ENCODE measurements around the gene ANLN. TPM values are rescaled to one million over a fixed set of nuclear protein-coding genes. Genes with fewer than 3 reads are reported as not detected.

Gene ANLN
- total and polyA plus RNA-seq, 2 experiments from 2014 or later: 26.9 to 66.7 TPM

DNA sequence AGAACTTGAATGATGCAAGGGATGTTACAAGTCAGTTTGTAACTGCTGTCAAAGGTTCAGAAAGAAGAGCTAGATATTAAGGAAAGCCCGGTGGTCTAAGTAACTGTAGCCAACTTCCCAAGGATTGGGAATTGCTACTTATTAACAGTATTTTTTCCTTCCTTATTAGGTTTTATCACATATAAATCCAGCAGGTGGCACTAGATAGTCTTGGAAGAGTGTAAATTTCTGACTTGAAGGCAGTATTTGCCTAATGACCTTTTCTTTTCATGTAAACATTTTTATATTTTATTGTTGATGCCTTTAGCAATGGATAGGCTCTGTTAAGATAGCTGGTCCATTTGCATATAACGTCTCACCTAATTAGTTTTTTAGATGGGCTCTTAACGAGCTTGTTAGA is 51.2 kb downstream of the ANLN start:
- H3K36me3 ChIP-seq (ENCODE audit: insufficient read depth): peaks cover 1% of the 10 kb centered on the region; the same call in 1 of the 2 replicates
- H3K79me2 ChIP-seq (replicated peaks; ENCODE audit: insufficient read depth): peaks cover 5% of the 10 kb centered on the region; the same call in 1 of the 2 replicates
- Mint-ChIP-seq H3K36me3 (ENCODE audit: low read depth) (peaks cover 12% of the 10 kb centered on the region), H3K4me1 (no peaks in the 10 kb centered on the region), H3K27me3 (ENCODE audit: insufficient read depth, low read depth, poor library complexity) (no peaks in the 10 kb centered on the region), H3K27ac (no peak overlapping the region), H3K9me3 (no peaks in the 10 kb centered on the region), H3K4me3 (no peak overlapping the region)
- ATAC-seq: peak; percentile 50
- no peak overlapping the region for H3K4me3 ChIP-seq
- H3K27me3 ChIP-seq (ENCODE audit: insufficient read depth): no peaks in the 10 kb centered on the region
- TF ChIP-seq ZNF331 (CRISPR knock-in tag; IDR thresholded peaks at IDR 0.05; ENCODE audit: low read depth): no peak
- TF ChIP-seq, protein P1, sequence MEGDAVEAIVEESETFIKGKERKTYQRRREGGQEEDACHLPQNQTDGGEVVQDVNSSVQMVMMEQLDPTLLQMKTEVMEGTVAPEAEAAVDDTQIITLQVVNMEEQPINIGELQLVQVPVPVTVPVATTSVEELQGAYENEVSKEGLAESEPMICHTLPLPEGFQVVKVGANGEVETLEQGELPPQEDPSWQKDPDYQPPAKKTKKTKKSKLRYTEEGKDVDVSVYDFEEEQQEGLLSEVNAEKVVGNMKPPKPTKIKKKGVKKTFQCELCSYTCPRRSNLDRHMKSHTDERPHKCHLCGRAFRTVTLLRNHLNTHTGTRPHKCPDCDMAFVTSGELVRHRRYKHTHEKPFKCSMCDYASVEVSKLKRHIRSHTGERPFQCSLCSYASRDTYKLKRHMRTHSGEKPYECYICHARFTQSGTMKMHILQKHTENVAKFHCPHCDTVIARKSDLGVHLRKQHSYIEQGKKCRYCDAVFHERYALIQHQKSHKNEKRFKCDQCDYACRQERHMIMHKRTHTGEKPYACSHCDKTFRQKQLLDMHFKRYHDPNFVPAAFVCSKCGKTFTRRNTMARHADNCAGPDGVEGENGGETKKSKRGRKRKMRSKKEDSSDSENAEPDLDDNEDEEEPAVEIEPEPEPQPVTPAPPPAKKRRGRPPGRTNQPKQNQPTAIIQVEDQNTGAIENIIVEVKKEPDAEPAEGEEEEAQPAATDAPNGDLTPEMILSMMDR (conservative IDR thresholded peaks at IDR 0.05; ENCODE audit: low read depth in 2 of 2): peak in 1 of 2 experiments; percentile 71; a peak in 3 of 4 replicates
- H3K4me2 ChIP-seq: no peak overlapping the region
- peak overlapping the region; percentile 69 for H3K27ac ChIP-seq (ENCODE audit: low read depth)
- no peaks in the 10 kb centered on the region for H3K9me2 ChIP-seq (ENCODE audit: insufficient read depth)
- no peaks in the 10 kb centered on the region for H4K20me1 ChIP-seq (replicated peaks; ENCODE audit: insufficient read depth)
- peak; percentile 59 for DNase-seq (ENCODE audit: low spot score)
- no peak overlapping the region for H2AFZ ChIP-seq
- no peaks in the 10 kb centered on the region for H3F3A ChIP-seq (replicated peaks; ENCODE audit: low read depth)
- peaks cover 12% of the 10 kb centered on the region; the same call in 1 of the 2 replicates for H3K4me1 ChIP-seq (ENCODE audit: insufficient read depth)

DNA sequence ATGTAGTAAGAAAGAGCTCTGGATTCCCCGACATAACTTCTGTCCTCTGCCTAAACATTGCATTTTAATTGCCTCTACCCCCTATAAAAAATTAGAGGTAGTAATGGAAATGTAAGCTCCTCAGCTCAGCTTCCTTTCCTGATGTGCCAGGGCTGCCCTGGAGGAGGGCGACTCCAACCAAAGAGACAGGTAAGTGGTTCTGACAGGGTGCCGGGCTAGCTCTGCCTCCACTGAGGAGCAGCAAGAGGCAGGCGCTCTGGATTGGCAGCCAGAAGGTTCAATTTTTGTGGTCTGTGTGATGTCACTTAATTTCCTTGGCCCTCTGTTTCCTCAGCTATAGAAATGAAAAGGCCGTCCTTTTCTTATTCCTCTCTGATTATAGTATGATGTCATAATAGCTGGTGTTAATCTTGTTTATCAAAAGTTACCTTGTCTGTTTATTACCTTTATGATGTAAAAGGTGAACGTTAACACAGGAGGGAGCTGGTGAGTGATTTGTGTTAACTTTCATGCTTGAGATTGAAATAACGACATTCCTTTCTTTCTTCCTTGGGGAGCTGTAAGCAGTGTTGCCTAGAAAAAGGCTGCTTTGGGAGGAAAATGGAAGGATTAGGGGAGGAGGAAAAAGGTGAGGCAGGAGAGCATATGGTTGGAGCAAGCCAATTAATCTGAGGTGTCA is 51.8 kb downstream of the ANLN start:
- TF ChIP-seq JUNB (IDR thresholded peaks at IDR 0.05; ENCODE audit: unreplicated experiment) (no peak), ZNF114 (CRISPR knock-in tag; IDR thresholded peaks at IDR 0.05) (no peak), EZH2phosphoT487 (IDR thresholded peaks at IDR 0.05; ENCODE audit: unreplicated experiment) (no peak), POLR2AphosphoS5 (IDR thresholded peaks at IDR 0.05; ENCODE audit: low read depth) (no peak)
- TF ChIP-seq, protein P1 (conservative IDR thresholded peaks at IDR 0.05; ENCODE audit: low read depth in 2 of 2): peak; percentile 22 to 27; a peak in 2 of 4 replicates
- Histone ChIP-seq H3K4me3 (no peak overlapping the region), H4K20me1 (replicated peaks; ENCODE audit: insufficient read depth) (no peaks in the 10 kb centered on the region), H3K27me3 (ENCODE audit: insufficient read depth) (no peaks in the 10 kb centered on the region), H3K79me2 (replicated peaks; ENCODE audit: insufficient read depth) (peaks cover 5% of the 10 kb centered on the region; the same call in 1 of the 2 replicates), H3K36me3 (ENCODE audit: insufficient read depth) (peaks cover 7% of the 10 kb centered on the region), H3K4me2 (peak overlapping the region; percentile 35; the same call in 1 of the 2 replicates), H3K4me1 (ENCODE audit: insufficient read depth) (peaks cover 12% of the 10 kb centered on the region; the same call in 1 of the 2 replicates), H3K9me2 (ENCODE audit: insufficient read depth) (no peaks in the 10 kb centered on the region), H3K27ac (ENCODE audit: low read depth) (peak overlapping the region; percentile 69), H3F3A (replicated peaks; ENCODE audit: low read depth) (no peaks in the 10 kb centered on the region), H2AFZ (no peak overlapping the region)
- no peaks in the 10 kb centered on the region for H3K27me3 Mint-ChIP-seq (ENCODE audit: insufficient read depth, low read depth, poor library complexity)
- no peaks in the 10 kb centered on the region for H3K4me1 Mint-ChIP-seq
- no peak overlapping the region for H3K27ac Mint-ChIP-seq
- ATAC-seq (peak; percentile 96), DNase-seq (ENCODE audit: low spot score) (peak; percentile 57)
- H3K36me3 Mint-ChIP-seq (ENCODE audit: low read depth): peaks cover 18% of the 10 kb centered on the region
- no peaks in the 10 kb centered on the region for H3K9me3 Mint-ChIP-seq
- H3K4me3 Mint-ChIP-seq: no peak overlapping the region
